ENCODE data around the gene C2orf42. TPM values are rescaled to one million over a fixed set of nuclear protein-coding genes. Genes with fewer than 3 reads are reported as not detected.
"Not testable (repeated sequence)": the region's sequence is repeated elsewhere in the genome, so short reads cannot be mapped to it uniquely, and the experiment has no call there.

The C2orf42 gene
- polyA plus RNA-seq, 3 donors, result 3.0 to 5.5 (median 4.0) TPM

DNA sequence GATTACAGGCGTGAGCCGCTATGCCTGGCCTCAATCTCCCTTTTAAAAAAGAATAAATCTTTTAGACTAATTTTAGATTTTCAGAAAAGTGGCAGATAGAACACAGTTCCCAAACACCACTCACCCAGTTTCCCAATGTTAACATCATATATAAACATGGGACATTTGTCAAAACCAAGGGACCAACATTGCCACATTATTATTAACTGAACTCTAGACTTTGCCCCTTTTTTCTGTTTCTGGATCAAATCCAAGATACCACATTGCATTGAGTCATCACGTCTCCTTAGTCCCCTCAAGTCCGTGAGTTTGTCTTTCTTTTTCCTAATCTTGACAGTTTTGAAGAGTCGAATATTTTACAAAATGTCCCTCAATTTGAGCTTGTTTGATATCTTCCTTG, 2.4 kb downstream of the C2orf42 start:
- peak overlapping the region in 2 of 7 donors; percentile 1 to 61 for H3K27ac Mint-ChIP-seq
- Histone ChIP-seq H3K4me3 (replicated peaks in 1 of 3; ENCODE audit: low read depth in 2 of 3, low read length in 3 of 3) (no peak overlapping the region), H3K27ac (ENCODE audit: low read depth in 1 of 2, low read length in 2 of 2) (no peak overlapping the region), H3K79me2 (ENCODE audit: insufficient read depth, low read length) (peaks cover 18% of the 10 kb centered on the region), H3K27me3 (ENCODE audit: control insufficient read depth in 2 of 2, insufficient read depth in 2 of 2, low read length in 2 of 2) (no peaks in the 10 kb centered on the region), H3K4me2 (replicated peaks; ENCODE audit: extremely low read depth, low read length, poor library complexity, severe bottlenecking) (no peak overlapping the region), H3K4me1 (ENCODE audit: control insufficient read depth in 1 of 2, insufficient read depth in 2 of 2, low read length in 2 of 2) (peaks cover 12 to 17% of the 10 kb centered on the region in 2 donors), H4K20me1 (ENCODE audit: insufficient read depth, low read length) (no peaks in the 10 kb centered on the region), H3K36me3 (replicated peaks in 1 of 2; ENCODE audit: control insufficient read depth in 1 of 2, insufficient read depth in 2 of 2, low read length in 2 of 2) (no peaks in the 10 kb centered on the region), H3K9ac (ENCODE audit: insufficient read depth, low read length, poor library complexity, severe bottlenecking) (no peak overlapping the region), H2AFZ (ENCODE audit: insufficient read depth, low read depth, low read length, poor library complexity, severe bottlenecking) (no peak overlapping the region), H3K9me3 (replicated peaks in 1 of 2; ENCODE audit: control insufficient read depth in 1 of 2, insufficient read depth in 1 of 2, low read length in 2 of 2) (no peaks in the 10 kb centered on the region)
- no peaks in the 10 kb centered on the region for H3K36me3 Mint-ChIP-seq
- H3K4me1 Mint-ChIP-seq, result peaks cover 14% of the 10 kb centered on the region
- no peaks in the 10 kb centered on the region for H3K27me3 Mint-ChIP-seq (ENCODE audit: low read depth in 3 of 3)
- no CpG with 5 or more reads among the region's 5 CpGs for WGBS (ENCODE audit: insufficient coverage)
- TF ChIP-seq, protein P1, sequence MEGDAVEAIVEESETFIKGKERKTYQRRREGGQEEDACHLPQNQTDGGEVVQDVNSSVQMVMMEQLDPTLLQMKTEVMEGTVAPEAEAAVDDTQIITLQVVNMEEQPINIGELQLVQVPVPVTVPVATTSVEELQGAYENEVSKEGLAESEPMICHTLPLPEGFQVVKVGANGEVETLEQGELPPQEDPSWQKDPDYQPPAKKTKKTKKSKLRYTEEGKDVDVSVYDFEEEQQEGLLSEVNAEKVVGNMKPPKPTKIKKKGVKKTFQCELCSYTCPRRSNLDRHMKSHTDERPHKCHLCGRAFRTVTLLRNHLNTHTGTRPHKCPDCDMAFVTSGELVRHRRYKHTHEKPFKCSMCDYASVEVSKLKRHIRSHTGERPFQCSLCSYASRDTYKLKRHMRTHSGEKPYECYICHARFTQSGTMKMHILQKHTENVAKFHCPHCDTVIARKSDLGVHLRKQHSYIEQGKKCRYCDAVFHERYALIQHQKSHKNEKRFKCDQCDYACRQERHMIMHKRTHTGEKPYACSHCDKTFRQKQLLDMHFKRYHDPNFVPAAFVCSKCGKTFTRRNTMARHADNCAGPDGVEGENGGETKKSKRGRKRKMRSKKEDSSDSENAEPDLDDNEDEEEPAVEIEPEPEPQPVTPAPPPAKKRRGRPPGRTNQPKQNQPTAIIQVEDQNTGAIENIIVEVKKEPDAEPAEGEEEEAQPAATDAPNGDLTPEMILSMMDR (IDR thresholded peaks at IDR 0.05), result no peak
- intact Hi-C loops (cut with micrococcal nuclease), result no loop called here
- H3K4me3 Mint-ChIP-seq, result no peak overlapping the region
- DNase-seq, result no peak
- H3K9me3 Mint-ChIP-seq, result peaks cover 0 to 1% (median 0%) of the 10 kb centered on the region in 7 donors

DNA sequence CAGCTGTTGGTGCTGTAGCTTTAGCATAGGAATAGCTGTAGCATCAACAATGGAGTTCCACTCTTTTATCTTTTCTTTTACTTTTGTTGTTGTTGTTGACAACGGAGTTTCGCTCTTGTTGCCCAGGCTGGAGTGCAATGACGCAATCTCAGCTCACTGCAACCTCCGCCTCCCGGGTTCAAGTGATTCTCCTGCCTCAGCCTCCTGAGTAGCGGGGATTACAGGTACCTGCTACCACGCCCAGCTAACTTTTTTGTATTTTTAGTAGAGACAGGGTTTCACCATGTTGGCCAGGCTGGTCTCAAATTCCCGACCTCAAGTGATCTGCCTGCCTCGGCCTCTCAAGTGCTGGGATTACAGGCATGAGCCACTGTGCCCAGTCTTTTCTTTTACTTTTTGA, 3.6 kb downstream of the C2orf42 start:
- H4K20me1 ChIP-seq (ENCODE audit: insufficient read depth, low read length); H3K36me3 Mint-ChIP-seq; H3K36me3 ChIP-seq (replicated peaks in 1 of 2; ENCODE audit: control insufficient read depth in 1 of 2, insufficient read depth in 2 of 2, low read length in 2 of 2); H3K9ac ChIP-seq (ENCODE audit: insufficient read depth, low read length, poor library complexity, severe bottlenecking); H3K9me3 ChIP-seq (replicated peaks in 1 of 2; ENCODE audit: control insufficient read depth in 1 of 2, insufficient read depth in 1 of 2, low read length in 2 of 2); H3K9me3 Mint-ChIP-seq; intact Hi-C loops (cut with micrococcal nuclease); H3K4me2 ChIP-seq (replicated peaks; ENCODE audit: extremely low read depth, low read length, poor library complexity, severe bottlenecking); H2AFZ ChIP-seq (ENCODE audit: insufficient read depth, low read depth, low read length, poor library complexity, severe bottlenecking); DNase-seq; H3K4me3 Mint-ChIP-seq; H3K27me3 ChIP-seq (ENCODE audit: control insufficient read depth in 2 of 2, insufficient read depth in 2 of 2, low read length in 2 of 2); H3K27me3 Mint-ChIP-seq (ENCODE audit: low read depth in 3 of 3); H3K4me3 ChIP-seq (replicated peaks in 1 of 3; ENCODE audit: low read depth in 2 of 3, low read length in 3 of 3); H3K27ac ChIP-seq (ENCODE audit: low read depth in 1 of 2, low read length in 2 of 2): not testable (repeated sequence)
- Mint-ChIP-seq H3K4me1 (peaks cover 14% of the 10 kb centered on the region), H3K27ac (peak overlapping the region in 3 of 7 donors; percentile 24 to 69 (median 33))
- peaks cover 18% of the 10 kb centered on the region for H3K79me2 ChIP-seq (ENCODE audit: insufficient read depth, low read length)
- peaks cover 12 to 17% of the 10 kb centered on the region in 2 donors for H3K4me1 ChIP-seq (ENCODE audit: control insufficient read depth in 1 of 2, insufficient read depth in 2 of 2, low read length in 2 of 2)
- WGBS (ENCODE audit: insufficient coverage), result 100% methylated on average over 3 of the region's 9 CpGs

All from CD14-positive monocyte (primary cell).